Activated CD4-positive, alpha-beta T cell treated with anti-CD3 and anti-CD28 coated beads, Interleukin-2, amount 10 ng/mL, durations not matched to agents 24 days and 14 days (primary cell): ENCODE measurements around the gene COL26A1. TPM values are rescaled to one million over a fixed set of nuclear protein-coding genes. Genes with fewer than 3 reads are reported as not detected.
"Not testable (repeated sequence)": the region's sequence is repeated elsewhere in the genome, so short reads cannot be mapped to it uniquely, and the experiment has no call there.

Experiments
- DNase-seq: peaks from one replicate; pipeline ENCODE4 v3.0.0; 2022
- H3K27ac Mint-ChIP-seq: one replicate; pipeline ENCODE4 v1.8.0; 2022; ENCODE audit warnings: mild to moderate bottlenecking, mixed read lengths
- H3K27me3 Mint-ChIP-seq: one replicate; pipeline ENCODE4 v1.8.0; 2022; ENCODE audit warnings: mixed read lengths
- H3K36me3 Mint-ChIP-seq: one replicate; pipeline ENCODE4 v1.8.0; 2022; ENCODE audit warnings: low read depth, mild to moderate bottlenecking, mixed read lengths
- H3K4me1 Mint-ChIP-seq: one replicate; pipeline ENCODE4 v1.8.0; 2021; ENCODE audit warnings: mixed read lengths
- H3K4me3 Mint-ChIP-seq: one replicate; pipeline ENCODE4 v1.8.0; 2022; ENCODE audit warnings: mild to moderate bottlenecking, moderate library complexity, mixed read lengths
- H3K9me3 Mint-ChIP-seq: one replicate; pipeline ENCODE4 v1.8.0; 2021; ENCODE audit warnings: mixed read lengths
- intact Hi-C: fragments of 100-400 bp; cut with micrococcal nuclease; formaldehyde crosslinking; loops from one replicate; pipeline ENCODE4 v1.15.1; 2023
- total RNA-seq: library from RNA; stranded (reverse); gene quantifications from 2 replicates; pipeline ENCODE4 v1.2.3, GENCODE V29; 2022

The COL26A1 gene
- not detected in 2 replicates for total RNA-seq

DNA sequence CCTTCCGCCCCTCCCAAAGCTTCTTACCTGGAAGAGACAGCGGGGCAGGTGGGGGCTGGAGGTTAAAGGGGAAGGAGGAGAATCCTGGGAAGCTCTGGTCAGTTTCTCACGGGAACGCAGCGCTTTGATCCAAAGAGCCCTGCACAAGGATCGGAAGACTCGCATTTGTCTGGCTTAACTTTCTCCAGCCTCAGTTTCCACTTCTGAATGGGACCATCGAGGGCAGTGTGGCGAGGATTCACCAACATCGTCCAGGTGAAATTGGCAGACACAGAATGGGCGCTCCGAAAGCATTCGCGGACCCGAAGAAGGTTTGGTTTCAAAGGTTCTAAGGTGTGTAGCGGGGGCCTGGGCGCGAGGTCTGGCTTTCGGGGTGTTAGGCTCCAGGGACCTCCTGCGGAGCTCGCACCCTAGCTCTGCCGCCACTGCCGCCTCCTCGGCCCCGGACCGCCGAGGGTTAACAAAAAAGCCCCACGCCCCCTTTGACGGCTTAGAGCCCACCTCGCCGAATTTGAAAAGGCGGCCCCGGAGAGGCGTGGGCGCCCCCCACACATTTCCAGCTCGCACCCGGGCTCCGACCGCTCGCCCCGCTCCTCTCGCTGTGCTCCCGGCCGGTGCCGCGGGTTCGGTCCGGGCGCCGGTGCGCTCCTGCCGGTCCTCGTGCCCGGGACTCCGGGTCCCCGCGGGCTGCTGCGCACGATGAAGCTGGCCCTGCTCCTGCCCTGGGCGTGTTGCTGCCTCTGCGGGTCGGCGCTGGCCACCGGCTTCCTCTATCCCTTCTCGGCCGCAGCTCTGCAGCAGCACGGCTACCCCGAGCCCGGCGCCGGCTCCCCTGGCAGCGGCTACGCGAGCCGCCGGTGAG lies at the start of gene COL26A1:
Gene COL26A1, plus strand, starts transcription at position 542 of the 862 bp plus-strand sequence. Its CDS starts 158 bp downstream, at position 700.
- Mint-ChIP-seq H3K36me3 (no peaks in the 10 kb centered on the region), H3K27me3 (peaks cover 27% of the 10 kb centered on the region), H3K9me3 (no peaks in the 10 kb centered on the region), H3K4me1 (no peaks in the 10 kb centered on the region), H3K27ac (no peak within 1 kb of the TSS), H3K4me3 (peak within 1 kb of the TSS; percentile 17)
- DNase-seq, result no peak
- intact Hi-C loops, result no loop called here

DNA sequence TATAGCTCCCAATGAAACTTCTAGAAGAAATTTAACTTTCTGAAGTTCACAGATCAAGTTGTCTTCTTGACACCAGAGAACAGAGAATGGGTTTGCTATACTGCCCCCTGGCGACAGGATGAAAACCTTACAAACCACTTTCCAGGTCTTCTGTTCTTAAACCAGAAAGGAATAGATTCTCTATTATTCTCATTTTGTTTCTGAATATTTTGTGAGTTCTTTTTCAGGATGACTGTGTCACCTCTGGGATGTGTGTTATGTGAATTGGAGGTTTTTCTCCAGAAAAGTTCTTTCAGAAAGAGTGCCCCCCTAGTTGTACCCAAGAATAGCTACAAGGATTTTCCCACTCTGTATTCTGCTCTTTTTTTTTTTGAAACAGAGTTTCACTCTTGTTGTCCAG lies 47.3 kb upstream of the COL26A1 start:
- peaks cover 1% of the 10 kb centered on the region for H3K4me1 Mint-ChIP-seq
- DNase-seq, result peak; percentile 84
- peaks cover 21% of the 10 kb centered on the region for H3K36me3 Mint-ChIP-seq
- no peaks in the 10 kb centered on the region for H3K27me3 Mint-ChIP-seq
- no peak overlapping the region for H3K27ac Mint-ChIP-seq
- intact Hi-C loops, result no loop called here
- H3K9me3 Mint-ChIP-seq, result peaks cover 1% of the 10 kb centered on the region
- H3K4me3 Mint-ChIP-seq, result no peak overlapping the region

DNA sequence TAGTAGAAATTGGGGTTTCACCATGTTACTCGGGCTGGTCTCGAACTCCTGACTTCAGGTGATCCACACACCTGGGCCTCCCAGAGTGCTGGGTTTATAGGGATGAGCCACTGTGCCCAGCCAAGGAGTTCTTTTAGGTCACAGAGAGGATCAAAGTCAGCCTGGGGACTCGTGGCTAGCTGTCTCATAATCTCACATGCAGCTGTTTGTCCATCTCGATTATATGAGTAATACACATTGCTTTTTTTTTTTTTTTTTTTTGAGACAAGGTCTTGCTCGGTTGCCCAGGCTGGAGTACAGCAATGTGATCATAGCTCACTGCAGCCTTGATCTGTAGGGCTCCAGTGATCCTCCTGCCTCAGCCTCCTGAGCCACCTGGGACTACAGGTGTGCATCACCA lies 43.3 kb upstream of the COL26A1 start:
- H3K27me3 Mint-ChIP-seq, result peaks cover 5% of the 10 kb centered on the region
- H3K4me1 Mint-ChIP-seq, result peaks cover 12% of the 10 kb centered on the region
- intact Hi-C loops, result no loop called here
- no peaks in the 10 kb centered on the region for H3K9me3 Mint-ChIP-seq
- DNase-seq, result no peak
- H3K27ac Mint-ChIP-seq, result no peak overlapping the region
- peaks cover 8% of the 10 kb centered on the region for H3K36me3 Mint-ChIP-seq
- no peak overlapping the region for H3K4me3 Mint-ChIP-seq

DNA sequence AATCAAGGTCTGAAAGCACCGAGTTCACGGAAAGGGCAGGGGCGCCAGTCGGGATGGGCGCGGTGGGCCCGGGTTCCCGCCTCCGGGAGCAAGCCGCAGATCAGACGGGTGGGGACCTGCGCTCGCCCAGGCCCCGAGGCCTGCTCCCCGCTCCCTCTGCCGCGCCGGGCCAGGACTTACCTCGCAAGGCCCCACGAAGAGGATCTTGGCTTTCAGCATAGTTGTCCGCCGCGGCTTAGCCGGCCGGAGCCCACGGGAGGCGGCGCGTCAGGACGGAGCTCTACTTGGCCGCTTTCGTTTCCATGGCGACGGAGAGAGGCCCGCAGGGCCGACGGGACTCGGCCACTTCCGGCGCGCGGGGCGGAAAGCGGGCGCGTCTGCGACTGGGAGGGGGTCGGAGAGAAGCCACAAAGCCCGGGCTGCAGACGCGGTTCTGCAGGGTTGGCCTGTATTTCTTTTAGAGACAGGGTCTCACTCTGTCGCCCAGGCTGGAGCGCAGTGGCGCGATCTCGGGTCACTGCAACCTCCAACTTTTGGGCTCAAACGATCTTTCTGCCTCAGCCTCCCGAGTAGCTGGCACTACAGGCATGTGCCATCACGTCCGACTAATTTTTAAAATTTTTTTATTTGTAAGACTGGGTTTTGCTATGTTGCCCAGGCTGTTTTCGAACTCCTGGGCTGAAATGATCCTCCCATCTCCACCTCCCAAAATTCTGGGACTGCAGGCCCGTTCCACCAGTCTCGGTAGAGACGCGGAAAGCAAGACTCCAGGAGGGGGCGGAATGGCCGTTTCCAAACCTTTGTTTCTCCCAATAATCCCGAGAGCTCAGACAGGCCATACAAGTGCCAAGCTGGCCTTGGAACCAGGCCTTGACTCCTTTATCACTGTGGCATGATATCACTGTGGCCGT lies 40.9 kb upstream of the COL26A1 start, which contains the start of gene IFT22:
Gene IFT22, minus strand, starts transcription at position 322 of the 911 bp plus-strand sequence. Its CDS starts 103 bp downstream, at position 219.
- Mint-ChIP-seq H3K4me3 (peak within 1 kb of the TSS; percentile 91), H3K9me3 (no peaks in the 10 kb centered on the region), H3K27me3 (peaks cover 7% of the 10 kb centered on the region), H3K27ac (peak within 1 kb of the TSS; percentile 86), H3K36me3 (peaks cover 2% of the 10 kb centered on the region), H3K4me1 (peaks cover 11% of the 10 kb centered on the region)
- intact Hi-C loops, result loop anchor here (5.0 to 10.0 kb wide), 2 partner anchors 69 to 493 kb away; partner anchors contain the start of gene CUX1
- DNase-seq, result peak; percentile 96

- no peaks in the 10 kb centered on the region for H3K36me3 Mint-ChIP-seq
- peaks cover 7% of the 10 kb centered on the region for H3K27me3 Mint-ChIP-seq
- no peaks in the 10 kb centered on the region for H3K9me3 Mint-ChIP-seq
- DNase-seq, result no peak
- H3K4me1 Mint-ChIP-seq, result peaks cover 1% of the 10 kb centered on the region
- no peak overlapping the region for H3K4me3 Mint-ChIP-seq
- intact Hi-C loops, result loop anchor here (10.0 kb wide), 1 partner anchor 487 kb away; the partner anchor contains the start of gene CUX1
- no peak overlapping the region for H3K27ac Mint-ChIP-seq
Measured at GRCh38 chr7:101328159-101328558, 34.5 kb upstream of the COL26A1 start.

DNA sequence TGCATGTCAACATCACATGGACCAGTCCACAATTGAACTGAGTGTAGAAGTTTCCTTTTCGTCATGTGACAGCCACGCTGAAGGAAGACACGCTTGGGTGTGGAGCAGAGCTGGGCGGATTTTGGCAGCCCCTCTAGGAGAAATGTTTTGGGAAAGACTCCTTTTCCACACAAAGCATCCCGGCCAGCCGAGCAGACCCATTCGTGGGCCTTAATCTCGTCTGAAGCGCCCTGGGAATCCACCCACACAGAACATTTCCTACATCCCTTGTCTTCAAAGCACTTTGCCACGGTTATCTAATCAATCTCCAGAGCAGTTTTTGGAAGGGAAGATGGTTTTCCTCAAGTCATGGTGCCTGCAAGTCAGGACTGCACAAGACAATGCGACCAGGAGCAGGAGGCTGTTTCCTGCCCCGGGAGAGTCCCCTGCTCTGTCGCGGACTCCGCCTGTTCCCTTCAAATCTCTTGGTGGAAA lies 32.6 kb upstream of the COL26A1 start:
- Mint-ChIP-seq H3K27ac (no peak overlapping the region), H3K4me1 (no peaks in the 10 kb centered on the region), H3K36me3 (no peaks in the 10 kb centered on the region), H3K4me3 (no peak overlapping the region), H3K9me3 (no peaks in the 10 kb centered on the region), H3K27me3 (peaks cover 2% of the 10 kb centered on the region)
- DNase-seq, result no peak
- intact Hi-C loops, result no loop called here

- no peak for DNase-seq
- H3K4me1 Mint-ChIP-seq, result no peaks in the 10 kb centered on the region
- no peaks in the 10 kb centered on the region for H3K36me3 Mint-ChIP-seq
- peaks cover 1% of the 10 kb centered on the region for H3K27me3 Mint-ChIP-seq
- no peak overlapping the region for H3K4me3 Mint-ChIP-seq
- no peak overlapping the region for H3K27ac Mint-ChIP-seq
- H3K9me3 Mint-ChIP-seq, result no peaks in the 10 kb centered on the region
- intact Hi-C loops, result no loop called here
Measured at GRCh38 chr7:101332026-101332425, 30.6 kb upstream of the COL26A1 start.

- intact Hi-C loops, result no loop called here
- H3K4me3 Mint-ChIP-seq, result no peak overlapping the region
- peaks cover 1% of the 10 kb centered on the region for H3K27me3 Mint-ChIP-seq
- DNase-seq, result no peak
- H3K27ac Mint-ChIP-seq, result no peak overlapping the region
- H3K36me3 Mint-ChIP-seq, result no peaks in the 10 kb centered on the region
- H3K4me1 Mint-ChIP-seq, result no peaks in the 10 kb centered on the region
- H3K9me3 Mint-ChIP-seq, result no peaks in the 10 kb centered on the region
Measured at GRCh38 chr7:101333912-101334311, 28.8 kb upstream of the COL26A1 start.

- Mint-ChIP-seq H3K27me3 (peaks cover 1% of the 10 kb centered on the region), H3K4me1 (no peaks in the 10 kb centered on the region), H3K4me3 (no peak overlapping the region), H3K27ac (no peak overlapping the region), H3K9me3 (no peaks in the 10 kb centered on the region), H3K36me3 (no peaks in the 10 kb centered on the region)
- intact Hi-C loops, result no loop called here
- no peak for DNase-seq
Measured at GRCh38 chr7:101340379-101340778, 22.3 kb upstream of the COL26A1 start.

- no peaks in the 10 kb centered on the region for H3K36me3 Mint-ChIP-seq
- H3K4me1 Mint-ChIP-seq, result no peaks in the 10 kb centered on the region
- no peak overlapping the region for H3K4me3 Mint-ChIP-seq
- H3K27me3 Mint-ChIP-seq, result no peaks in the 10 kb centered on the region
- intact Hi-C loops, result no loop called here
- H3K9me3 Mint-ChIP-seq, result no peaks in the 10 kb centered on the region
- DNase-seq, result no peak
- no peak overlapping the region for H3K27ac Mint-ChIP-seq
Measured at GRCh38 chr7:101342892-101343291, 19.8 kb upstream of the COL26A1 start.

DNA sequence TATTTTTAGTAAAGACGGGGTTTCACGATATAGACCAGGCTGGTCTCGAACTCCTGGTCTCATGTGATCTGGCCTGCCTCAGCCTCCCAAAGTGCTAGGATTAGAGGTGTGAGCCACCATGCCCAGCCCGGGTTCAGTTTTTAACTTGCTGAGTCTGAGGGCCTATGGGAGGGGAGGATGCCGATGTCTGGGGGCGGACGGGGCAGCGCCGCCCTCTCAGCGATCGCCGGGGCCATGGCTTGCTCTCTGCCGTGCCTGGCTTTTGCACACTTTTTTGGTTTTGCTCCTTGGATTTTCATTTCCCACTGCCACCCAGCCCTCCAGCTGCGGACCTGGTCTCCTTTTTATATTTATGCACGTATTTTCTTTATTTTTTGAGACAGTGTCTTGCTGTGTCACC lies 15.2 kb upstream of the COL26A1 start:
- no peak for DNase-seq
- H3K4me1 Mint-ChIP-seq, result peaks cover 6% of the 10 kb centered on the region
- no peak overlapping the region for H3K4me3 Mint-ChIP-seq
- no peaks in the 10 kb centered on the region for H3K9me3 Mint-ChIP-seq
- no peak overlapping the region for H3K27ac Mint-ChIP-seq
- no peaks in the 10 kb centered on the region for H3K36me3 Mint-ChIP-seq
- H3K27me3 Mint-ChIP-seq, result no peaks in the 10 kb centered on the region
- intact Hi-C loops, result no loop called here

DNA sequence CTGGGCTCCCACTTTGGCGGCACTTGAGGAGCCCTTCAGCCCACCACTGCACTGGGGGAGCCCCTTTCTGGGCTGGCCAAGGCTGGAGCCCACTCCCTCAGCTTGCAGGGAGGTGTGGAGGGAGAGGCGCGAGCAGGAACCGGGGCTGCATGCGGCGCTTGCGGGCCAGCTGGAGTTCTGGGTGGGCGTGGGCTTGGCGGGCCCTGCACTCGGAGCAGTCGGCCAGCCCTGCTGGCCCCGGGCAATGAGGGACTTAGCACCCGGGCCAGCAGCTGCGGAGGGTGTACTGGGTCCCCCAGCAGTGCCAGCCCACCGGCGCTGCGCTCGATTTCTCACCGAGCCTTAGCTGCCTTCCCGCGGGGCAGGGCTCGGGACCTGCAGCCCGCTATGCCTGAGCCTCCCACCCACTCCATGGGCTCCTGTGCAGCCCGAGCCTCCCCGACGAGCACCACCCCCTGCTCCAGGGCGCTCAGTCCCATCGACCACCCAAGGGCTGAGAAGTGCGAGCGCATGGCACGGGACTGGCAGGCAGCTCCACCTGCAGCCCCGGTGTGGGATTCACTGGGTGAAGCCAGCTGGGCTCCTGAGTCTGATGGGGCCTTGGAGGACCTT lies 14.1 kb upstream of the COL26A1 start:
- DNase-seq, H3K4me3 Mint-ChIP-seq, H3K36me3 Mint-ChIP-seq, H3K27me3 Mint-ChIP-seq, H3K27ac Mint-ChIP-seq, intact Hi-C loops, H3K4me1 Mint-ChIP-seq, H3K9me3 Mint-ChIP-seq: not testable (repeated sequence)

DNA sequence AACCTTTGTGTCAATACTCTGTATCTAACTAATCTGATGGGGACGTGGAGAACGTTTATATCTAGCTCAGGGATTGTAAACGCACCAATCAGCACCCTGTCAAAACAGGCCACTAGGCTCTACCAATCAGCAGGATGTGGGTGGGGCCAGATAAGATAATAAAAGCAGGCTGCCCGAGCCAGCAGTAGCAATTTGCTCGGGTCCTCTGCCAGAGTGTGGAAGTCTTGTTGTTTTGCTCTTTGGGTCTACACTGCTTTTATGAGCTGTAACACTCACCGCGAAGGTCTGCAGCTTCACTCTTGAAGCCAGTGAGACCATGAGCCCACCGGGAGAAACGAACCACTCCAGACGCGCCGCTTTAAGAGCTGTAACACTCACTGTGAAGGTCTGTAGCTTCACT lies 13.4 kb upstream of the COL26A1 start:
- H3K9me3 Mint-ChIP-seq, H3K4me3 Mint-ChIP-seq, DNase-seq, intact Hi-C loops, H3K27ac Mint-ChIP-seq, H3K36me3 Mint-ChIP-seq, H3K4me1 Mint-ChIP-seq, H3K27me3 Mint-ChIP-seq: not testable (repeated sequence)
